ENCODE results near the gene SMARCA5. TPM values are rescaled to one million over a fixed set of nuclear protein-coding genes. Genes with fewer than 3 reads are reported as not detected.

Gene SMARCA5
- total RNA-seq, 1 experiment from 2014 or later, result 107 TPM

- H3K23ac ChIP-seq (ENCODE audit: insufficient read length, low read depth, low read length), result no peak overlapping the region
- H4K5ac ChIP-seq (ENCODE audit: insufficient read length, low read depth, low read length), result no peak overlapping the region
- TF ChIP-seq CTCF (conservative IDR thresholded peaks at IDR 0.05), result no peak
- no peak overlapping the region for H3K4me3 Mint-ChIP-seq
- H3K4me1 ChIP-seq (ENCODE audit: insufficient read depth, low read length), result no peaks in the 10 kb centered on the region
- DNase-seq, result no peak
- H2AK5ac ChIP-seq (ENCODE audit: insufficient read length, low read length), result no peak overlapping the region
- no peaks in the 10 kb centered on the region for H3K4me1 Mint-ChIP-seq
- no peak overlapping the region for H3K56ac ChIP-seq (ENCODE audit: insufficient read length, low read depth, low read length)
- H4K91ac ChIP-seq (ENCODE audit: insufficient read length, low read depth, low read length), result no peak overlapping the region
- no peak overlapping the region for H2BK12ac ChIP-seq (ENCODE audit: insufficient read length, low read depth, low read length)
- H3K27me3 Mint-ChIP-seq (ENCODE audit: low read depth), result no peaks in the 10 kb centered on the region
- H3K27ac Mint-ChIP-seq, result 0 out of 7 replicates have a peak overlapping the region, but pooled peaks of 1 of the 3 experiments have one; percentile 53
- H3K27me3 ChIP-seq (ENCODE audit: insufficient read depth, low read length), result no peaks in the 10 kb centered on the region
- no peaks in the 10 kb centered on the region for H3K79me1 ChIP-seq (ENCODE audit: insufficient read depth, low read depth, low read length, poor library complexity, severe bottlenecking)
- H3T11ph ChIP-seq (ENCODE audit: low read length), result no peak overlapping the region
- no peak overlapping the region for H2BK20ac ChIP-seq (ENCODE audit: low read depth, low read length, poor library complexity, severe bottlenecking)
- WGBS (ENCODE audit: extremely low coverage, insufficient read length, low lambda C conversion rate), result no CpG with 5 or more reads among the region's 2 CpGs
- no peak overlapping the region for H2BK15ac ChIP-seq (ENCODE audit: low read depth, low read length)
- no peak overlapping the region for H2AFZ ChIP-seq (ENCODE audit: low read length)
- H3K79me2 ChIP-seq (ENCODE audit: insufficient read depth, low read length), result no peaks in the 10 kb centered on the region
- no peak overlapping the region for H2BK5ac ChIP-seq (ENCODE audit: insufficient read length, low read length)
- no peak overlapping the region for H3K4ac ChIP-seq (ENCODE audit: low read depth, low read length)
- no peak overlapping the region for H3K18ac ChIP-seq (ENCODE audit: insufficient read length, low read depth, low read length)
- no peak overlapping the region for H2BK120ac ChIP-seq (ENCODE audit: low read depth, low read length, poor library complexity, severe bottlenecking)
- no peaks in the 10 kb centered on the region for H3K9me3 ChIP-seq (ENCODE audit: control insufficient read depth, low read depth, low read length)
- no peaks in the 10 kb centered on the region for H3K36me3 Mint-ChIP-seq (ENCODE audit: insufficient read depth in 1 of 3, low read depth in 3 of 3)
- no peaks in the 10 kb centered on the region for H3K23me2 ChIP-seq (ENCODE audit: insufficient read length, low read depth, low read length, poor library complexity, severe bottlenecking)
- no peaks in the 10 kb centered on the region for H4K20me1 ChIP-seq (ENCODE audit: control insufficient read depth, insufficient read depth, insufficient read length)
- no peak overlapping the region for H3K27ac ChIP-seq (ENCODE audit: insufficient read length, low read depth, low read length)
- no peak overlapping the region for H3K9ac ChIP-seq (ENCODE audit: extremely low read depth, insufficient read length, low read length)
- H3K4me2 ChIP-seq (ENCODE audit: insufficient read depth, insufficient read length, low read length), result no peak overlapping the region
- H3K14ac ChIP-seq (ENCODE audit: insufficient read depth, low read length), result no peak overlapping the region
- no peak overlapping the region for H4K8ac ChIP-seq (replicated peaks; ENCODE audit: insufficient read length, low read depth, low read length)
- H3K9me3 Mint-ChIP-seq, result no peaks in the 10 kb centered on the region
Observed at GRCh38 chr4:143477487-143477886, 36.0 kb upstream of the SMARCA5 start.

Data from H9 (cell line).